ENCODE measurements around the gene FBXL19. TPM values are rescaled to one million over a fixed set of nuclear protein-coding genes. Genes with fewer than 3 reads are reported as not detected.

The FBXL19 gene, protein sequence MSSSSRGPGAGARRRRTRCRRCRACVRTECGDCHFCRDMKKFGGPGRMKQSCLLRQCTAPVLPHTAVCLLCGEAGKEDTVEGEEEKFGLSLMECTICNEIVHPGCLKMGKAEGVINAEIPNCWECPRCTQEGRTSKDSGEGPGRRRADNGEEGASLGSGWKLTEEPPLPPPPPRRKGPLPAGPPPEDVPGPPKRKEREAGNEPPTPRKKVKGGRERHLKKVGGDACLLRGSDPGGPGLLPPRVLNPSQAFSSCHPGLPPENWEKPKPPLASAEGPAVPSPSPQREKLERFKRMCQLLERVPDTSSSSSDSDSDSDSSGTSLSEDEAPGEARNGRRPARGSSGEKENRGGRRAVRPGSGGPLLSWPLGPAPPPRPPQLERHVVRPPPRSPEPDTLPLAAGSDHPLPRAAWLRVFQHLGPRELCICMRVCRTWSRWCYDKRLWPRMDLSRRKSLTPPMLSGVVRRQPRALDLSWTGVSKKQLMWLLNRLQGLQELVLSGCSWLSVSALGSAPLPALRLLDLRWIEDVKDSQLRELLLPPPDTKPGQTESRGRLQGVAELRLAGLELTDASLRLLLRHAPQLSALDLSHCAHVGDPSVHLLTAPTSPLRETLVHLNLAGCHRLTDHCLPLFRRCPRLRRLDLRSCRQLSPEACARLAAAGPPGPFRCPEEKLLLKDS
- 25.0 and 29.5 TPM in 2 replicates for total RNA-seq
- 9.7 TPM for total RNA-seq (2013)
- 9.0 and 12.9 TPM in 2 replicates for polyA plus RNA-seq
- 25.9 and 34.0 TPM in 2 replicates for polyA minus RNA-seq

DNA sequence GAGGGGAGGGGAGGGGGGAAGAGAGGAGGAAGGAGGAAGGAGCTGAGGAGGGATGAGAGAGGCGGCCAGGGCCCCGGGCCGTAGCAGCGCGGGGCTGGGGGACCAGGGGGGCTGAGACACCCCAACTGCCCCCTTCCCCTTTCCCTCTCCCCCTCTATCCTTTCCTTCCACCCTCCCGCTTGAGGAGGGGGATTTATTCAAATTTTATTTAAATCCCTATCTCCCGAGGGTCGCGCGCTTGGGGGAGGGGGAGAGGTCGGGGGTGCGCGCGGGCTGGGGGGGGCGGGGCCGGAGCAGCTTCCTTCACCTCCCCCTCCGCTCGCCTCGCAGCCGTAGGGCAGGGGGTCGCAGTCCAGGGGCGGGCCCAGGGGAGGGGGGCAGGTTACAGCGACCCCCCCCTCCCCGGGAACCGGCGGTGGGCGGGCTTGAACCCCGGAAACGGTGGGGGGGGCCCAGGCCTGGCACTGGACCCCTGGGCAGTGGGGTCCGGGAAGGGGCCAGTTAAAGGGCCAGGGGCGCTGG is at the start of gene FBXL19:
Gene FBXL19, plus strand, starts transcription at position 19 of the 522 bp plus-strand sequence. CDS start 2,183 bp downstream, outside the sequence.
- WGBS (ENCODE audit: insufficient coverage) = 0% methylated on average over 1 of the region's 31 CpGs
- Histone ChIP-seq H3K4me3 (ENCODE audit: control extremely low read depth in 1 of 5, extremely low read depth in 1 of 5, insufficient read depth in 1 of 5, low read depth in 2 of 5, low read length in 4 of 5) (peak within 1 kb of the TSS; percentile 80 to 100 (median 98)), H3K4me1 (ENCODE audit: control insufficient read depth in 2 of 2, insufficient read depth in 2 of 2, low read length in 2 of 2) (peaks cover 0 to 21% of the 10 kb centered on the region in 2 donors), H3K9ac (ENCODE audit: low read length) (peak within 1 kb of the TSS; percentile 90), H3K4me2 (replicated peaks; ENCODE audit: low read depth, low read length, poor library complexity, severe bottlenecking) (peak within 1 kb of the TSS; percentile 92), H3K27ac (ENCODE audit: low read length in 2 of 2) (peak within 1 kb of the TSS; percentile 97 to 99), H3K27me3 (replicated peaks in 1 of 4; ENCODE audit: control extremely low read depth in 1 of 4, control insufficient read depth in 3 of 4, insufficient read depth in 4 of 4, low read length in 3 of 4) (no peaks in the 10 kb centered on the region), H4K20me1 (ENCODE audit: control insufficient read depth, insufficient read depth, low read length, poor library complexity, severe bottlenecking) (no peaks in the 10 kb centered on the region), H2AFZ (ENCODE audit: insufficient read depth, low read depth, low read length, poor library complexity, severe bottlenecking) (peak within 1 kb of the TSS; percentile 95), H3K9me3 (ENCODE audit: control extremely low read depth in 1 of 3, control insufficient read depth in 2 of 3, insufficient read depth in 1 of 3, low read length in 2 of 3) (no peaks in the 10 kb centered on the region), H3K36me3 (replicated peaks in 1 of 2; ENCODE audit: control extremely low read depth in 1 of 2, control insufficient read depth in 1 of 2, extremely low read depth in 1 of 2, insufficient read depth in 2 of 2, low read length in 1 of 2) (no peaks in the 10 kb centered on the region), H3K79me2 (ENCODE audit: control insufficient read depth, insufficient read depth, low read length) (no peaks in the 10 kb centered on the region)
- TF ChIP-seq EZH2 (IDR thresholded peaks at IDR 0.05; ENCODE audit: borderline replicate concordance, insufficient read depth, low read depth, low read length, poor library complexity, severe bottlenecking) (no peak), CTCF (IDR thresholded peaks at IDR 0.05) (no peak)
- Mint-ChIP-seq H3K4me1 (peaks cover 19% of the 10 kb centered on the region), H3K27me3 (no peaks in the 10 kb centered on the region), H3K4me3 (peak within 1 kb of the TSS; percentile 100), H3K9me3 (ENCODE audit: insufficient read depth) (no peaks in the 10 kb centered on the region), H3K27ac (peak within 1 kb of the TSS; percentile 100)
- ATAC-seq (ENCODE audit: low read depth) = no peak
- ChIA-PET CTCF (interaction anchor here (5.0 kb wide), 1 partner anchor 19 kb away, joined by 23 read pairs; no protein-coding TSS in a partner anchor), POLR2A (interaction anchor here (0.6 to 1.1 kb wide), 4 partner anchors 49 to 789 kb away, joined by 3 to 10 read pairs (median 4); partner anchors contain the start of gene KAT8)
- DNase-seq = no peak
- intact Hi-C loops (cut with micrococcal nuclease) = loop anchor here (1.0 to 2.0 kb wide), 7 partner anchors 25 to 1999 kb away; partner anchors contain the start of genes ORAI3, RABEP2, SETD1A and TBC1D10B

Data from B cell (primary cell).